Right lobe of liver (tissue), 6 donors: Measurements from ENCODE around the gene ADIRF. TPM values are rescaled to one million over a fixed set of nuclear protein-coding genes. Genes with fewer than 3 reads are reported as not detected.
A peak's percentile ranks its signal among the peaks of the same experiment; 100 is the strongest.
"Not testable (repeated sequence)": the region's sequence is repeated elsewhere in the genome, so short reads cannot be mapped to it uniquely, and the experiment has no call there.

Experiments used
- ATAC-seq, 4 donors: fragments of 200-7000 bp; cut with Tn5 transposase; one replicate each; pipeline ENCODE4 v1.9.1; 2020; ENCODE audit warnings: mild to moderate bottlenecking in 4 of 4, moderate library complexity in 4 of 4
- DNase-seq, 3 donors: peaks; one replicate each; pipeline ENCODE4 v3.0.0-alpha.2; 2020
- H3K27ac ChIP-seq, 3 donors: fragments of 200-600 bp; one replicate each; pipeline ENCODE4 v1.8.0; 2022
- H3K27me3 ChIP-seq, 2 donors: fragments of 200-600 bp; one replicate each; pipeline ENCODE4 v1.8.0; 2022
- H3K36me3 ChIP-seq, 4 donors: fragments of 200-600 bp; sonication (generic) in 1 of 4; one replicate each; pipeline versions ENCODE4 v1.5.1 to v1.8.0; 2017 to 2022; ENCODE audit warnings: control low read depth in 1 of 4
- H3K4me1 ChIP-seq, 4 donors: fragments of 200-600 bp; sonication (generic) in 1 of 4; one replicate each; pipeline versions ENCODE4 v1.5.1 to v1.8.0; 2017 to 2022; ENCODE audit warnings: control low read depth in 1 of 4
- H3K4me3 ChIP-seq, 3 donors: fragments of 200-600 bp; one replicate each; pipeline ENCODE4 v1.8.0; 2022
- H3K9me3 ChIP-seq, 4 donors: fragments of 200-600 bp; sonication (generic) in 1 of 4; one replicate each; pipeline versions ENCODE4 v1.5.1 to v1.8.0; 2017 to 2022; ENCODE audit warnings: control low read depth in 1 of 4
- POLR2A ChIP-seq: fragments of 450-650 bp; IDR thresholded peaks from one replicate; pipeline ENCODE4 v1.6.1; 2017; ENCODE audit warnings: antibody characterized with exemption, mild to moderate bottlenecking
- WGBS: methylation state at CpG from one replicate; pipeline ENCODE4 v1.1.6; 2018; ENCODE audit warnings: low coverage, low lambda C conversion rate; ENCODE audit not compliant: insufficient coverage; ENCODE audit errors: missing lambda C conversion rate; 5-methylcytosine and 5-hydroxymethylcytosine counted together
- intact Hi-C, 2 donors: fragments of 100-400 bp; cut with DNase I; formaldehyde crosslinking; loops; one replicate each; pipeline versions ENCODE4 v1.11.2 to v1.14.1; 2022
- total RNA-seq, 6 experiments: library from RNA; depleted of rRNA in 2 of 6; stranded (reverse); fragments of >200 nt in 2 of 6; fragmentation: NEBNext Ultra II Directional in 3 of 6; extraction: Animal tissue kit (Norgen Biotek cat#: 25700) in 3 of 6; gene quantifications; one replicate each; pipeline versions ENCODE4 v1.1.0 to v1.2.4, GENCODE V29; 2016 to 2023
- TF ChIP-seq, protein P1 (sequence below), 4 donors: fragments of 200-600 bp in 3 of 4; fragments of 450-650 bp in 1 of 4; IDR thresholded peaks; one replicate each; pipeline versions ENCODE4 v1.5.1 to v1.8.0; 2016 to 2022; ENCODE audit warnings: antibody characterized with exemption in 4 of 4, mild to moderate bottlenecking in 2 of 4
- donor health status: DM: no; HTN: yes; CAD: no.
- donor health status: DM: no; HTN: no; CAD: no.
- donor health status: DM: no; HTN: no; CAD: no.
- donor health status: DM: no; HTN: yes; CAD: no.
- donor health status: DM: no; HTN: yes; CAD: no.

Gene ADIRF
- total RNA-seq, 6 experiments from 2014 or later, result 11.1 to 77.6 (median 28.6) TPM

DNA sequence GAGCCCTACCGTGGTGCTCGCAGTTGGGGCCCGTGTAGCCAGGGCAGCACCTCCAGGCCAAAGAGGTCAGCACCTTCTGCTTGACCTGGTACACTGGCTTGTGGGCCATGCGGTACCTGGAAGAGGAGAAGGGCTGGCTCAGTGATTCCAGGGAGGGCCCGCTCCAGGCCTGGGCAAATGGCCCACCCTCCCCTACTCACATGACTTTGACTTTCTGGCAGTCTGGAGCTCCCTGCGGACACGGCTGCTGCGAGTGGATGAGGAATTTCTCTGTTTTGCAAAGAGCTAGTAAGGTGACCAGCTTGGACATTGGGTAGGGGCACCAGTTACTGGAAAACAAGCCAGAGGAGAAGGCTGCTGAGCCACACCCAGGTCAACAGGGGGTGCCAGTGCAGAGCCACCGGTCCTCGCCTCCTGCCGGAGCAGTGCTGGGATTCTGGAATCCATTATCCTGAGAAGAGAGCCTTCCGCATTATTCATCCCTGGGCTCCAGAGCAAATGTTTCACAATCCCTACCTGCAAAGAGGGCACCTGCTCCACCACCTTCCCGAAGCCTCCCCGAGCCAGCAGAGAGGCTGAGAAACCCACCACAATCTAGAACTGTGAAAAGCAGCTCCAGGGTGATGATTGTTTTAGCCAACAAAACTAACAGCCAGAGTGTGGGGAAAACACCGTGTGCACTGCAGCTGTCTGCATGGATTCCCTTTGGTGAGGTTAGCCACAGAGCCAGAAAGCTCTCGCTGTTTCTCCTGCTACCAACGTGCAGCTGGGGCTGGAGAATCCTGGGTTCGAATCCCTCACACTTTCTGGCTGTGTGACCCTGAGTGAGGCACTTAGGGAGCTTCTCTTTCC, 22.7 kb upstream of the ADIRF start:
- Histone ChIP-seq H3K27me3 (no peaks in the 10 kb centered on the region), H3K4me3 (no peak overlapping the region), H3K36me3 (no peaks in the 10 kb centered on the region), H3K9me3 (no peaks in the 10 kb centered on the region), H3K27ac (no peak overlapping the region), H3K4me1 (peaks cover 0 to 20% (median 9%) of the 10 kb centered on the region in 4 donors)
- TF ChIP-seq POLR2A, result no peak
- TF ChIP-seq, protein P1, sequence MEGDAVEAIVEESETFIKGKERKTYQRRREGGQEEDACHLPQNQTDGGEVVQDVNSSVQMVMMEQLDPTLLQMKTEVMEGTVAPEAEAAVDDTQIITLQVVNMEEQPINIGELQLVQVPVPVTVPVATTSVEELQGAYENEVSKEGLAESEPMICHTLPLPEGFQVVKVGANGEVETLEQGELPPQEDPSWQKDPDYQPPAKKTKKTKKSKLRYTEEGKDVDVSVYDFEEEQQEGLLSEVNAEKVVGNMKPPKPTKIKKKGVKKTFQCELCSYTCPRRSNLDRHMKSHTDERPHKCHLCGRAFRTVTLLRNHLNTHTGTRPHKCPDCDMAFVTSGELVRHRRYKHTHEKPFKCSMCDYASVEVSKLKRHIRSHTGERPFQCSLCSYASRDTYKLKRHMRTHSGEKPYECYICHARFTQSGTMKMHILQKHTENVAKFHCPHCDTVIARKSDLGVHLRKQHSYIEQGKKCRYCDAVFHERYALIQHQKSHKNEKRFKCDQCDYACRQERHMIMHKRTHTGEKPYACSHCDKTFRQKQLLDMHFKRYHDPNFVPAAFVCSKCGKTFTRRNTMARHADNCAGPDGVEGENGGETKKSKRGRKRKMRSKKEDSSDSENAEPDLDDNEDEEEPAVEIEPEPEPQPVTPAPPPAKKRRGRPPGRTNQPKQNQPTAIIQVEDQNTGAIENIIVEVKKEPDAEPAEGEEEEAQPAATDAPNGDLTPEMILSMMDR (IDR thresholded peaks at IDR 0.05), result no peak
- DNase-seq (peak in 1 of 3 donors; percentile 28), ATAC-seq (no peak)
- intact Hi-C loops, result no loop called here
- 51% methylated on average over 4 of the region's 18 CpGs for WGBS

- WGBS, result 67% methylated on average over 6 of the region's 13 CpGs
- intact Hi-C loops, result no loop called here
- no peaks in the 10 kb centered on the region for H3K27me3 ChIP-seq
- ATAC-seq, result no peak
- no peak overlapping the region for H3K27ac ChIP-seq
- H3K4me3 ChIP-seq, result no peak overlapping the region
- DNase-seq, result peak in 1 of 3 donors; percentile 57
- TF ChIP-seq POLR2A, result no peak
- no peaks in the 10 kb centered on the region for H3K36me3 ChIP-seq
- no peaks in the 10 kb centered on the region for H3K9me3 ChIP-seq
- peaks cover 0 to 20% (median 9%) of the 10 kb centered on the region in 4 donors for H3K4me1 ChIP-seq
Measured at GRCh38 chr10:86946213-86947155, 21.8 kb upstream of the ADIRF start.

DNA sequence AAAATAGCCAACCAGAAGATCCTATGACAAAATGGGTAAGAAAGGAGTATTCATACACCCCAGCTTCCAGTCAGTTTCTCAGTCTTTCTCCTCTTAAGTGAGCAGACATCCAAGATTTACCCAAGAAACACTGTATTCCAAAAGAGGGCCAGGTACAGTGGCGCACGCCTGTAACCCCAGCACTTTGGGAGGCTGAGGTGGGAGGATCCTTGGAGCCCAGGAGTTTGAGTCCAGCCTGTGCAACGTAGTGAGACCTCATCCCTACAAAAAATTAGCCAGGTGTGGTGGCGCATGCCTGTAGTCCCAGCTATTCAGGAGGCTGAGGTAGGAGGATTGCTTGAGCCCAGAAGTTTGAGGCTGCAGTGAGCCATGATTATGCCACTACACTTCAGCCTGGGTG, 20.5 kb upstream of the ADIRF start:
- H3K4me3 ChIP-seq, H3K36me3 ChIP-seq, H3K27ac ChIP-seq, ATAC-seq, H3K9me3 ChIP-seq, H3K27me3 ChIP-seq, intact Hi-C loops: not testable (repeated sequence)
- 91% methylated on average over 4 of the region's 4 CpGs for WGBS
- peaks cover 0 to 17% (median 9%) of the 10 kb centered on the region in 4 donors for H3K4me1 ChIP-seq
- peak in 1 of 3 donors; percentile 27 for DNase-seq

- 36% methylated on average over 1 of the region's 1 CpG for WGBS
- DNase-seq, result no peak
Measured at GRCh38 chr10:86950349-86950748, 17.9 kb upstream of the ADIRF start.

DNA sequence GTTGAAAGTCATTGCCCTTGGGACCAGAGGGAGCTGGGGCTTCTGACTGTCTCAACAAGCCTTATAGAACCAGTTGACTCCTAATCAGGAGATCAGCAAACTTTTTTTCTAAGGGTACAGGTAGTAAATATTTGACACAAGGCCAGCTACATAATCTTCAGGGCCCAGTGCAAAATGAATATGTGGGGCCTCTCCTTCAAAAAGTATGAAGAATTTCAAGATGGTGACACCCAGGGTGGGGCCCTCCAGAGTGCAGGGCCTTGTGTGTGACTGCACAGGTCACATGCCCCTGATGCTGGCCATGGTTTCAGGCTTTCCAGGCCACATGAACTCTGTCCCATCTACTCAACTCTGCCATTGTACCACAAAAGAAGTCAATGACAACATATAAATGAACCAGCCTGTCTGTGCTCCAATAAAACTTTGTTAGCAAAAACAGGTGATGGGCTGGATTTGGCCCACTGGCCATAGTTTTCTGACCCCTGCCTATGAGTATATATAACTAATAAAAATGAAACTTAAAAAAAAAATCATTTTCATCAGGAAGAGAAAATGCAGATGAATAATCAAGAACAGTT, 17.0 kb upstream of the ADIRF start:
- Histone ChIP-seq H3K9me3 (no peaks in the 10 kb centered on the region), H3K27me3 (no peaks in the 10 kb centered on the region), H3K27ac (no peak overlapping the region), H3K36me3 (no peaks in the 10 kb centered on the region), H3K4me3 (no peak overlapping the region), H3K4me1 (peaks cover 0 to 6% (median 2%) of the 10 kb centered on the region in 4 donors)
- no peak for ATAC-seq
- DNase-seq, result peak in 1 of 3 donors; percentile 22
- TF ChIP-seq, protein P1 (IDR thresholded peaks at IDR 0.05), result no peak
- TF ChIP-seq POLR2A, result no peak
- intact Hi-C loops, result no loop called here

More at GRCh38 chr10:86950349-86950748, 17.9 kb upstream of the ADIRF start:
- H3K4me3 ChIP-seq, result no peak overlapping the region
- TF ChIP-seq, protein P1 (IDR thresholded peaks at IDR 0.05), result no peak
- no peak for TF ChIP-seq POLR2A
- intact Hi-C loops, result no loop called here
- H3K4me1 ChIP-seq, result peaks cover 0 to 6% (median 2%) of the 10 kb centered on the region in 4 donors
- no peak overlapping the region for H3K27ac ChIP-seq
- no peaks in the 10 kb centered on the region for H3K9me3 ChIP-seq
- ATAC-seq, result no peak
- H3K36me3 ChIP-seq, result no peaks in the 10 kb centered on the region
- no peaks in the 10 kb centered on the region for H3K27me3 ChIP-seq
